Uterus (tissue), 2 donors: ENCODE measurements around the gene ZNF718.
"Not testable (repeated sequence)": the region's sequence is repeated elsewhere in the genome, so short reads cannot be mapped to it uniquely, and the experiment has no call there.

Experiments used
- CTCF ChIP-seq, 4 experiments: fragments of 200-600 bp in 2 of 4; fragments of 450-650 bp in 2 of 4; sonication (generic) in 2 of 4; IDR thresholded peaks; one replicate each; pipeline ENCODE4 v1.5.1; 2016 to 2019; ENCODE audit warnings: antibody characterized with exemption in 4 of 4, mild to moderate bottlenecking in 2 of 4, moderate library complexity in 1 of 4
- POLR2A ChIP-seq, 2 donors: fragments of 450-650 bp; IDR thresholded peaks; one replicate each; pipeline ENCODE4 v1.6.1; 2016; ENCODE audit warnings: antibody characterized with exemption in 2 of 2, mild to moderate bottlenecking in 1 of 2, moderate library complexity in 1 of 2

GRCh38 chr4:123922-124274 is 403 bp upstream of the ZNF718 start:
- not testable (repeated sequence) for TF ChIP-seq CTCF, POLR2A (IDR thresholded peaks at IDR 0.05)
